Chondrocyte (in vitro differentiated cells): ENCODE measurements around the gene NSG1. TPM values are rescaled to one million over a fixed set of nuclear protein-coding genes. Genes with fewer than 3 reads are reported as not detected.
"Not testable (repeated sequence)": the region's sequence is repeated elsewhere in the genome, so short reads cannot be mapped to it uniquely, and the experiment has no call there.

ENCODE experiments used
- DNase-seq: peaks from one replicate; pipeline ENCODE4 v3.0.0; 2021; ENCODE audit warnings: mixed read lengths, low spot score
- H3K27ac Mint-ChIP-seq: one replicate; pipeline ENCODE4 v1.8.0; 2021; ENCODE audit warnings: mild to moderate bottlenecking, moderate library complexity, mixed read lengths; ENCODE audit not compliant: unreplicated experiment
- H3K27me3 Mint-ChIP-seq: 2 replicates; pipeline ENCODE4 v1.8.0; 2021; ENCODE audit warnings: low read depth, mixed read lengths
- H3K36me3 Mint-ChIP-seq: 2 replicates; pipeline ENCODE4 v1.8.0; 2021; ENCODE audit warnings: low read depth, mixed read lengths
- H3K4me1 Mint-ChIP-seq: 2 replicates; pipeline ENCODE4 v1.8.0; 2021; ENCODE audit warnings: low read depth, mild to moderate bottlenecking, mixed read lengths
- H3K4me3 Mint-ChIP-seq: one replicate; pipeline ENCODE4 v1.8.0; 2021; ENCODE audit warnings: mild to moderate bottlenecking, moderate library complexity, mixed read lengths; ENCODE audit not compliant: unreplicated experiment
- H3K9me3 Mint-ChIP-seq: 2 replicates; pipeline ENCODE4 v1.8.0; 2021; ENCODE audit warnings: low read depth, mixed read lengths
- CTCF ChIP-seq: fragments of 200-600 bp; sonication (generic); IDR thresholded peaks from 2 replicates; pipeline ENCODE4 v1.5.0; 2021; ENCODE audit warnings: antibody characterized with exemption, mild to moderate bottlenecking, moderate library complexity
- total RNA-seq: library from RNA; stranded (reverse); gene quantifications from 3 replicates; pipeline ENCODE4 v1.2.1, GENCODE V29; 2021

The NSG1 gene
- total RNA-seq, 1 donor from 2014 or later: 0.42 TPM

GRCh38 chr4:4459181-4459580, 72.3 kb downstream of the NSG1 start:
- peaks cover 20% of the 10 kb centered on the region for H3K36me3 Mint-ChIP-seq
- TF ChIP-seq CTCF: no peak
- no peak for DNase-seq
- no peak overlapping the region for H3K27ac Mint-ChIP-seq
- no peak overlapping the region for H3K4me3 Mint-ChIP-seq
- no peaks in the 10 kb centered on the region for H3K9me3 Mint-ChIP-seq
- peaks cover 8% of the 10 kb centered on the region for H3K4me1 Mint-ChIP-seq
- no peaks in the 10 kb centered on the region for H3K27me3 Mint-ChIP-seq

GRCh38 chr4:4460759-4461158, 73.9 kb downstream of the NSG1 start:
- Mint-ChIP-seq H3K27ac (no peak overlapping the region), H3K4me3 (no peak overlapping the region), H3K9me3 (peaks cover 9% of the 10 kb centered on the region), H3K36me3 (peaks cover 24% of the 10 kb centered on the region), H3K4me1 (peaks cover 8% of the 10 kb centered on the region), H3K27me3 (no peaks in the 10 kb centered on the region)
- no peak for DNase-seq
- no peak for TF ChIP-seq CTCF

GRCh38 chr4:4461178-4461577, 74.3 kb downstream of the NSG1 start:
- H3K4me3 Mint-ChIP-seq: no peak overlapping the region
- no peak for TF ChIP-seq CTCF
- no peak overlapping the region for H3K27ac Mint-ChIP-seq
- peaks cover 9% of the 10 kb centered on the region for H3K9me3 Mint-ChIP-seq
- peaks cover 8% of the 10 kb centered on the region for H3K4me1 Mint-ChIP-seq
- H3K27me3 Mint-ChIP-seq: no peaks in the 10 kb centered on the region
- DNase-seq: no peak
- H3K36me3 Mint-ChIP-seq: peaks cover 27% of the 10 kb centered on the region

GRCh38 chr4:4461850-4462249, 74.9 kb downstream of the NSG1 start:
- H3K4me3 Mint-ChIP-seq: no peak overlapping the region
- peaks cover 8% of the 10 kb centered on the region for H3K4me1 Mint-ChIP-seq
- no peaks in the 10 kb centered on the region for H3K27me3 Mint-ChIP-seq
- no peak overlapping the region for H3K27ac Mint-ChIP-seq
- no peak for TF ChIP-seq CTCF
- peaks cover 28% of the 10 kb centered on the region for H3K36me3 Mint-ChIP-seq
- DNase-seq: no peak
- H3K9me3 Mint-ChIP-seq: peaks cover 9% of the 10 kb centered on the region

GRCh38 chr4:4462970-4463369, 76.1 kb downstream of the NSG1 start:
- no peak for DNase-seq
- Mint-ChIP-seq H3K36me3 (peaks cover 30% of the 10 kb centered on the region), H3K9me3 (peaks cover 9% of the 10 kb centered on the region), H3K4me3 (no peak overlapping the region), H3K27ac (no peak overlapping the region), H3K4me1 (peaks cover 4% of the 10 kb centered on the region), H3K27me3 (no peaks in the 10 kb centered on the region)
- no peak for TF ChIP-seq CTCF

GRCh38 chr4:4465238-4465637, 78.3 kb downstream of the NSG1 start:
- not testable (repeated sequence) for H3K9me3 Mint-ChIP-seq, DNase-seq, H3K27ac Mint-ChIP-seq, H3K4me1 Mint-ChIP-seq, H3K4me3 Mint-ChIP-seq, H3K27me3 Mint-ChIP-seq
- H3K36me3 Mint-ChIP-seq: peaks cover 34% of the 10 kb centered on the region

Other genes with a start within 250 kb of the NSG1 start
- gene OTOP1, start 160.2 kb upstream of the NSG1 start, total RNA-seq: not detected in 3 replicates
- gene TMEM128, start 138.9 kb upstream of the NSG1 start, total RNA-seq: 16.0 to 20.2 TPM (median 18.9 TPM) in 3 replicates
- gene LYAR, start 96.9 kb upstream of the NSG1 start, total RNA-seq: 6.3 to 9.5 TPM (median 6.6 TPM) in 3 replicates
- 4.3 to 6.4 TPM (median 5.2 TPM) in 3 replicates for gene ZBTB49, start 96.9 kb upstream of the NSG1 start, total RNA-seq
- 21.1 to 27.1 TPM (median 25.4 TPM) in 3 replicates for gene STX18, start 154.9 kb downstream of the NSG1 start, total RNA-seq